ENCODE data around the gene IFTAP.

- TF ChIP-seq POLR2A (IDR thresholded peaks at IDR 0.05; ENCODE audit: low read depth, low read length) (no peak), POU2F2 (IDR thresholded peaks at IDR 0.05; ENCODE audit: low read depth, low read length) (no peak), POLR2AphosphoS5 (IDR thresholded peaks at IDR 0.05; ENCODE audit: low read depth, low read length) (no peak), TAF1 (IDR thresholded peaks at IDR 0.05; ENCODE audit: low read depth, low read length) (no peak)
These were observed 6.9 kb downstream of the IFTAP start for GRCh38 chr11:36601155-36601554.

Measured in GM12891 (cell line).